MCF 10A (cell line): ENCODE measurements around the gene POLN. TPM values are rescaled to one million over a fixed set of nuclear protein-coding genes. Genes with fewer than 3 reads are reported as not detected.

Experiments
- BruUV-seq: library from RNA; stranded (reverse); fragments of 400-500 nt; replicated peaks from 2 replicates; lab custom pipeline; 2021; lab: Mats Ljungman, UMichigan
- CTCF ChIA-PET: fragments of 300-600 bp; sonication (Branson Sonifier 250); formaldehyde crosslinking; extraction: SDS; loops from one replicate; lab custom pipeline; 2021; ENCODE audit warnings: antibody characterized with exemption, inconsistent platforms; lab: Yijun Ruan, JAX
- POLR2A ChIA-PET: fragments of 300-600, 350-650 bp; sonication (Branson Sonifier 250); formaldehyde crosslinking; extraction: SDS; loops from one replicate; lab custom pipeline; 2020; ENCODE audit warnings: antibody characterized with exemption, inconsistent platforms; lab: Yijun Ruan, JAX
- DNase-seq: peaks from one replicate; pipeline ENCODE4 v3.0.0-alpha.2; 2018; ENCODE audit not compliant: unreplicated experiment
- H3K27ac Mint-ChIP-seq: one replicate; pipeline ENCODE4 v1.8.0; 2022; ENCODE audit warnings: mild to moderate bottlenecking, low read depth, mixed read lengths; ENCODE audit not compliant: unreplicated experiment
- H3K27me3 Mint-ChIP-seq: one replicate; pipeline ENCODE4 v1.8.0; 2022; ENCODE audit warnings: mixed read lengths; ENCODE audit not compliant: insufficient read depth, unreplicated experiment
- H3K36me3 Mint-ChIP-seq: one replicate; pipeline ENCODE4 v1.8.0; 2022; ENCODE audit warnings: mild to moderate bottlenecking, moderate library complexity, mixed read lengths; ENCODE audit not compliant: insufficient read depth, unreplicated experiment
- H3K4me1 Mint-ChIP-seq: one replicate; pipeline ENCODE4 v1.8.0; 2022; ENCODE audit warnings: mixed read lengths; ENCODE audit not compliant: insufficient read depth, unreplicated experiment
- H3K4me3 Mint-ChIP-seq: one replicate; pipeline ENCODE4 v1.8.0; 2022; ENCODE audit warnings: mild to moderate bottlenecking, moderate library complexity, mixed read lengths; ENCODE audit not compliant: unreplicated experiment
- H3K9me3 Mint-ChIP-seq: one replicate; pipeline ENCODE4 v1.8.0; 2022; ENCODE audit warnings: mixed read lengths; ENCODE audit not compliant: unreplicated experiment
- intact Hi-C: fragments of 100-400 bp; cut with micrococcal nuclease; formaldehyde crosslinking; loops from 2 replicates; pipeline ENCODE4 v1.14.1; 2022
- total RNA-seq: library from RNA; stranded (reverse); gene quantifications from 2 replicates; pipeline ENCODE4 v1.2.3, GENCODE V29; 2022
- TF ChIP-seq, protein P1 (sequence below): fragments of 200-600 bp; IDR thresholded peaks from one replicate; pipeline ENCODE4 v1.8.0; 2022; ENCODE audit warnings: antibody characterized with exemption, mild to moderate bottlenecking; ENCODE audit not compliant: unreplicated experiment

The POLN gene
- total RNA-seq, 1 experiment from 2014 or later = 3.1 TPM

DNA sequence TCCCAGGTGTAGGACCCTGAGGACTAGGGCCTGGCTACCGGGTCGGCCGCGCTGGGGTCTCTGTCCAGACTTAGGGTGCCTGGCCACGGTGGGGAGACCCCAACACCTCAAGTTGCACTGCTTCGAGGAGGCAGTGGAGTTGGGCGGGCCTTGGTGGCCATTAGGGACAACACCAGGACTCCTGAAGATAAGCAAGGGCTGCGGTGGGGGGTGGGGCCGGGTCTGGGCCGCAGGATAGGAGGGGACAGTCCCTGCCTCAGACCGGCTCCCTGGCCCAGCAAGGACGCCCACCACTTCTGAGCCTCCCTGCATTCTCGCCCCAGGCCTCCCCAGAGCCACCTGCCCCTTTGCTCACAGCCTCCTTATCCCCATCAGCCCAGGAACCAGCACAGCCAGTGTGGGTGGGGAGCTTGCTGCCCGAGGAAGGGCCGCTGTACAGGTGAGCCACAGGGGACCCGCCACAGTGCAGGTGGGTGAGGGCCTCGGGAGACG is 25.4 kb upstream of the POLN start:
- no TSS peak for BruUV-seq
- H3K27ac Mint-ChIP-seq = no peak overlapping the region
- no peaks in the 10 kb centered on the region for H3K27me3 Mint-ChIP-seq
- no peaks in the 10 kb centered on the region for H3K9me3 Mint-ChIP-seq
- H3K4me1 Mint-ChIP-seq = peaks cover 8% of the 10 kb centered on the region
- intact Hi-C loops = loop anchor here (10.0 kb wide), 1 partner anchor 67 kb away; no protein-coding TSS in a partner anchor
- POLR2A ChIA-PET = no interaction called here
- H3K4me3 Mint-ChIP-seq = no peak overlapping the region
- H3K36me3 Mint-ChIP-seq = no peaks in the 10 kb centered on the region
- TF ChIP-seq, protein P1, sequence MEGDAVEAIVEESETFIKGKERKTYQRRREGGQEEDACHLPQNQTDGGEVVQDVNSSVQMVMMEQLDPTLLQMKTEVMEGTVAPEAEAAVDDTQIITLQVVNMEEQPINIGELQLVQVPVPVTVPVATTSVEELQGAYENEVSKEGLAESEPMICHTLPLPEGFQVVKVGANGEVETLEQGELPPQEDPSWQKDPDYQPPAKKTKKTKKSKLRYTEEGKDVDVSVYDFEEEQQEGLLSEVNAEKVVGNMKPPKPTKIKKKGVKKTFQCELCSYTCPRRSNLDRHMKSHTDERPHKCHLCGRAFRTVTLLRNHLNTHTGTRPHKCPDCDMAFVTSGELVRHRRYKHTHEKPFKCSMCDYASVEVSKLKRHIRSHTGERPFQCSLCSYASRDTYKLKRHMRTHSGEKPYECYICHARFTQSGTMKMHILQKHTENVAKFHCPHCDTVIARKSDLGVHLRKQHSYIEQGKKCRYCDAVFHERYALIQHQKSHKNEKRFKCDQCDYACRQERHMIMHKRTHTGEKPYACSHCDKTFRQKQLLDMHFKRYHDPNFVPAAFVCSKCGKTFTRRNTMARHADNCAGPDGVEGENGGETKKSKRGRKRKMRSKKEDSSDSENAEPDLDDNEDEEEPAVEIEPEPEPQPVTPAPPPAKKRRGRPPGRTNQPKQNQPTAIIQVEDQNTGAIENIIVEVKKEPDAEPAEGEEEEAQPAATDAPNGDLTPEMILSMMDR = no peak
- CTCF ChIA-PET = no interaction called here
- no peak for DNase-seq

DNA sequence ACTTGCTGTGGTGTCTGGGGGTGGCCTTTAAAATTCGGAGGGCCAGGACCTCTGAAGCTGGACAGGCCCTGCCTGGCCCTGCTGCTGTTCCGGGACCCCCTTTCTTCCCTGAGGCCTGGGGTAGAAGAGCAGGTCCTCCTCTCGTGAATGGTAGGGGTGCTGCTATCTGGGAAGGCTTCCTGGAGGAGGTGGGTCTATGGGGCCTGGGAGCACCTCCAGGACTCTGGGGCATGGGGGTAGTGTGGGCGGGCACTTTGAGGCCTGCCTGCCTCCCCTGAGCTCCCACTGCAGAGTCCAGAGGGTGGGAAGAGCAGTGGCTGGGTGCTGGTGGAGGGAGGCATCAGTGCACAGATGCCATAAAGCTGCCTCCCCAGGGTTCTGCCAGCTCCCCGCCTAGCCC is 24.9 kb upstream of the POLN start:
- no peaks in the 10 kb centered on the region for H3K36me3 Mint-ChIP-seq
- H3K9me3 Mint-ChIP-seq = no peaks in the 10 kb centered on the region
- ChIA-PET POLR2A (no interaction called here), CTCF (no interaction called here)
- DNase-seq = no peak
- intact Hi-C loops = loop anchor here (10.0 kb wide), 1 partner anchor 68 kb away; no protein-coding TSS in a partner anchor
- no peaks in the 10 kb centered on the region for H3K27me3 Mint-ChIP-seq
- BruUV-seq = no TSS peak
- peaks cover 8% of the 10 kb centered on the region for H3K4me1 Mint-ChIP-seq
- no peak overlapping the region for H3K4me3 Mint-ChIP-seq
- TF ChIP-seq, protein P1 = no peak
- H3K27ac Mint-ChIP-seq = no peak overlapping the region

DNA sequence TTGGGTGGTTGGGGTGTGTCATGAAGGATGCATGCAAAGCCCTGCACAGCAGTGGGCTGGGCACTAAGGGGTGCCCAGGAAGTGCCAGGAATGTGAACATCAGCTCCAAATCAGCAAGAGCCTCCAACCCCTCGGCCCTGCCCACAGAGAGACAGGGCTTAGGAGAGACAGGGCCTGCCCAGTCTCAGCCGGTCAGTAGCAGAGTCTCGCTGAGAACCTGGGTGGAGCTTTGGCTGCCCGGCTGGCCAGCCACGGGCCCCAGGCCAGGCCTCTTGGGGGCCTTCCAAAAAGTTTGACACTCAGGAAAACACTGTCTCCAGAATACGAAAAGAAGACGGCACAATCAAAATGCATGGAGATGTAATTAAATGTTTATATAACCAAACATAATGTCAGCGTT is 24.3 kb upstream of the POLN start:
- peaks cover 8% of the 10 kb centered on the region for H3K4me1 Mint-ChIP-seq
- no peaks in the 10 kb centered on the region for H3K36me3 Mint-ChIP-seq
- ChIA-PET CTCF (interaction anchor here (0.6 kb wide), 2 partner anchors 153 to 914 kb away, joined by 3 to 4 read pairs; no protein-coding TSS in a partner anchor), POLR2A (interaction anchor here (0.6 kb wide), 1 partner anchor 457 kb away, joined by 3 read pairs; no protein-coding TSS in a partner anchor)
- no peaks in the 10 kb centered on the region for H3K9me3 Mint-ChIP-seq
- TF ChIP-seq, protein P1 = no peak
- H3K27ac Mint-ChIP-seq = peak overlapping the region; percentile 40
- DNase-seq = peak; percentile 28
- H3K4me3 Mint-ChIP-seq = no peak overlapping the region
- no peaks in the 10 kb centered on the region for H3K27me3 Mint-ChIP-seq
- intact Hi-C loops = loop anchor here (10.0 kb wide), 1 partner anchor 69 kb away; no protein-coding TSS in a partner anchor
- no TSS peak for BruUV-seq

DNA sequence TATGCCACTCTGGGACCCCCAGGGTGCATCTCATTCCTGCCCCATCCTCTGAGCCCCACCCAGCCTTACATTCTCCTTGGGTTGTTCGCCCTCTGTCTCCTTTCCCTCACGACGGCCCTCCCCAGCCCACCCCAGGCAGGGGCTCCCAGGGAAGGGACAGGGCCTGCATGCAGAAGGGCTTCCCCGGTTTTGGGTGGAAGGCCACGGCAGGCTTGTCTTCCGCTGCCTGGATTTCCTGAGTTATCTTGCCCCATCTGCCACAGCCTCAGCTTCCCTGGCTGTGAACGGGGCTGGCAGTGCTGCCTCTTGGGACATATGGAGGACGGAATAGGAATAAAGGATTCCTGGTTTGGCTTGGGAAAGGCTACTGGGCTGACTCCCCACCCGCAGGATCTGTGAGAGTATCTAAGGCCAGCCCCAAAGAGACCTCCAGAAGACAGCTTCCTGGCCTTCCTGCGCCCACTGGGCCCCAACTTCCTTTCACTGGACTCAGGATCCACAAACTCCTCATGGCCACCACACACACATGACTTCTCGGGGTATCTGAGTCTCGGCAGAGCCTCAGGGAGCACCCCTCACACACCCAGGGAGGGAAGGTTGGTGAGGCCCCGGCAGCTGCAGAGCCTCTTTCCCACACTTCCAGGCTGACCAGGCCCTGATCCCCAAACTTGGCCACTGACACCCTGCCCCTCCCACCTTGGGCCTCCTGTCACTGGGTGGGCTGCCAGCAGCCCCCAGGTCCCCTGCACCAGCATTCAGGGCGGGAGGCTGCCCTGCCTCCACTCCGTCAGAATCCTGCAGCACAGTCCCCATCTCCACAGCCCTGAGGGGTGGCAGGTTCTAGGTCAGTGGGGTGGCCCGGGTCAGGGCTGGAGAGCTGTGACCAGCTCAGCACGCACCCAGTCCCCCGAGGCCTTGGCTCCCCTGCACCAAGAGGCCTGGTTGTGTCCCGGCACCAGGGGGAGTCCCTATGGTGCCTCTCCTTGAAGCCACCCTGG is 23.5 kb upstream of the POLN start:
- Mint-ChIP-seq H3K27me3 (no peaks in the 10 kb centered on the region), H3K27ac (no peak overlapping the region), H3K4me1 (peaks cover 8% of the 10 kb centered on the region), H3K9me3 (no peaks in the 10 kb centered on the region), H3K36me3 (no peaks in the 10 kb centered on the region), H3K4me3 (no peak overlapping the region)
- intact Hi-C loops = loop anchor here (10.0 kb wide), 1 partner anchor 69 kb away; no protein-coding TSS in a partner anchor
- BruUV-seq = no TSS peak
- ChIA-PET CTCF (interaction anchor here (0.5 to 0.6 kb wide), 3 partner anchors 154 to 1554 kb away, joined by 3 to 4 read pairs (median 3); no protein-coding TSS in a partner anchor), POLR2A (interaction anchor here (0.5 to 4.5 kb wide), 3 partner anchors 25 to 456 kb away, joined by 3 to 54 read pairs (median 3); partner anchors contain the start of genes HAUS3 and POLN)
- TF ChIP-seq, protein P1 = no peak
- no peak for DNase-seq
